Stimulated activated CD4-positive, alpha-beta T cell treated with anti-CD3 and anti-CD28 coated beads, Interleukin-2, amount 100 ng/mL, for 24 hours (primary cell): ENCODE results near the gene MDGA2.
A peak's percentile ranks its signal among the peaks of the same experiment; 100 is the strongest.
"Not testable (repeated sequence)": the region's sequence is repeated elsewhere in the genome, so short reads cannot be mapped to it uniquely, and the experiment has no call there.

Experiments
- DNase-seq, 2 donors: peaks; one replicate each; pipeline ENCODE4 v3.0.0-alpha.2; 2020

MDGA2 gene

DNA sequence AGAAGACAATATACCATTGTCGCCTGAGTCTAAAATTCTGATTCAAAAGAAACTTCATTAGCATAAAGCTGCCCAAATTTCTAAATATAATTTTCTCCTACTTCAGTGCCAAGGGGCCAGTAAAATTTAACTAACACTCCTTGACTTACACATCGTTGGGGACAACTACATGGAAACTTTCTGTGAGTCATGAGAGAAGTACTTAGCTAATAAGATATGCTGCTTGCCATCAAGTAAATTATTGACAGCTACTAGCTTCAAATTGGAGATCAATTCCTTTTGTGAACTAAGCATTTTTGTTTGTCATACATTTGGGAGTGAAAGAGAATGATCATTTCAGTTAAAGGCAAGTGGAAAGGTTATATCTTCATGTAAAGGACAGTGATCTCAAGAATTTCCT, 373.3 kb downstream of the MDGA2 start:
- no peak for DNase-seq

DNA sequence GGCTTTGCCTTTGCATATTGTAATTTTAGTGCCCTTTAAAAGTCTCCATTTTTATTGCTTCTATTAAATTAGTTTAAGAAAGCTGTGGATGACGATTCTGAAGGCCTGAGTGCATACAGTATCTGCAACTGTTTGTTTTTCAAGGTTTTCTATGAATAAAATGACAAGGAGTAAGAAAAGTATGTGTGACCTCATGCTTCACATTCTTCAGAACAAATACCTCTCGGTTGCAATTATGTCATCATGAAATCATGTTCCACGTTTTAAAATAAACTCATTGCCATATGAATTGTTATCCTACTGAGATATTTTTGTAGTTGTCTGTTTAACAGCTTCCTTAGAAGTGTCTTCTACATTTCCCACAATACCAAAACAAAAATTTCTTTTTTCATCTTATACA, 374.6 kb downstream of the MDGA2 start:
- no peak for DNase-seq

DNA sequence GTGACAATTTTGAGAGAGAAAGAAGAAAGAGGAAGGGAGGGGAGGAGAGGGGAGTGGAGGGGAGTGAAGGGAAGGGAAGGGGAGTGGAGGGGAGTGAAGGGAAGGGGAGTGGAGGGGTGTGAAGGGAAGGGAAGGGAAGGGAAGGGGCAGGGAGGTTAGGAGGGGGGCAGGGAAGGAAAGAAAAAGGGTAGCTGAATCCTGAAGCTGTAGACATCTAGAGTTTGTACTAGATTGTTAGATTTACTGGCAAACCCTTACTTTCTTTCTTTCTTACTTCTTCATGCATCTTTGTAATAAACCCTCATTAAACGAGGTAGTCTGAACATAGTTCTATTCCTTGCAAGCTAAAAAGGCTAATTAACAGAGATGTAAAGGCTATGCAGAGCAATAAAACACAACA, 378.0 kb downstream of the MDGA2 start:
- DNase-seq, result no peak

DNA sequence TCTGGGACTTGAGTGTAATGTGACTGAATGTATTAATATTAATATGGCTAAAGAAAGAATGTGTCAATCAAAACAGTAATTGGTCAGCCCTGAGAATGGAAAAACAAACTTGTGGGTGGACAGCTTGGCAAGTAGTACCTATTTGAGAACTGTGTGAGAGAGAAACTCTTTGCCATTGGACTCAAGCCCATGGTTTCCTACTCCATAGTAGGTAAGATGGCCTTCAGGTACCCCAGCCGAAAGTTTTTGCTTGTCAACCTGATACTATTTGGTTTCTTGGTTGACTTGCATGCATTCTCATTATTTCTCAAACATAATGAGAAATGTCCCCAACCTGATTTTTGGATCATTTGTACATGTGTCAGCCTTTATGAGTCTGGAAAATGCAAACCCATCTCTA, 391.1 kb downstream of the MDGA2 start:
- no peak for DNase-seq

DNA sequence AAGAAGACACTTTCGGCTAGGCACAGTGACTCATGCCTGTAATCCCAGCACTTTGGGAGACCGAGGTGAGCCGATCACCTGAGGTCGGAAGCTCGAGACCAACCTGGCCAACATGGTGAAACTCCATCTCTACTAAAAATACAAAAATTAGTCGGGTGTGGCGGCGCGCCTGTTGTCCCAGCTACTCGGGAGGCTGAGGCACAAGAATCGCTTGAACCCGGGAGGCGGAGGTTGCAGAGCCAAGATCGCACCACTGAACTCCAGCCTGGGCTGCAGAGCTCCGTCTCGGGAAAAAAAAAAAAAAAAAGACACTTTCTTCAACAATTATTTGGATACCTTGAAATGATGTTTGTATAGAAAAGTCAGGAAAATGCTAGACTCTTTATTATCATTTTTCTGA, 393.6 kb downstream of the MDGA2 start:
- DNase-seq, result not testable (repeated sequence)

DNA sequence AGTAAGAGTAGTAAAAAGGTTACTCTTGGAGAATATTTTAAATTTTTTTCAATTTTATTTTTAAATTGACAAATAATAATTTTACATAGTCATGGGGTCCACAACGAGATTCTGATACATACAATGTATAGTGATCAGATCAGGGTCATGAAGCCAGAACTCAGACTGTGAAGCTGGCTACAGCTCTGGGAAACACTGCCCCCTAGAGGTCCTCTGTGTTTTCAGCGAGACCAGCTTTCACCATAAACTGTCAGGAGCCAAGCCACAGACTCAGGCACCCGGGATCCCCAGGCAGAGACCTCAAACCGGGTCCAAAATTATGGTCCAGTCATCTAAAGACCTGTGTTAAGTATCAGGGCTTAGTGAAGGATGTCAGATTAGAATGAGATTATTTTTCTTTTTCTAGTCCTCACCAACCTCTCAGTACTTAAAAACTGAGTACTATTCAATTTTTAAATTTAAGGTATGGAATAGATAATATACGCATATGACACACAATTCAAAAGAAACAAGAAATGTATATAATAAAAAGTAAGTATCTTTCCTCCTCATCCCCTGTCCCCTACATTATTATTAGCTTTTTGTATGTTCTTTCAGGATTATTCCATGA, 397.1 kb downstream of the MDGA2 start:
- DNase-seq, result peak; percentile 36 to 43

DNA sequence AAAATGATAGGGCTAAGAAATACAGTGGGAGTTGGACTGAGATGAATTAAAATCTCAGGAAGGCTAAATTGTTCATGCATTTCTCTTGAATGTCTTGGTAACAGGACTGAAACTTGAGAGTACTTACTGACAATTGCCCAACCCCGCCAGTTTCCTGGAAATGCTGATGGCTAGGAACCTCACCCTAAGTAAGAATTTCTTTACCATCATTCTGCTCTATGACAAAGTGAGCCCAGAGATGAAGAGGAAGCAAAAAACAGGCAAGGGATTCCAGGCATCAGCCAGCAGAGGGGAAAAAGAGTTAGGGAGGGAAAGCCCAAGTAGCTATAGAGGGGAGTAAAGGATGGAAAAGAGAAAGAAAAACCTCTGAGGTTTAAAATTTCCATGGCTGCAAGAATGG, 397.7 kb downstream of the MDGA2 start:
- DNase-seq, result no peak

DNA sequence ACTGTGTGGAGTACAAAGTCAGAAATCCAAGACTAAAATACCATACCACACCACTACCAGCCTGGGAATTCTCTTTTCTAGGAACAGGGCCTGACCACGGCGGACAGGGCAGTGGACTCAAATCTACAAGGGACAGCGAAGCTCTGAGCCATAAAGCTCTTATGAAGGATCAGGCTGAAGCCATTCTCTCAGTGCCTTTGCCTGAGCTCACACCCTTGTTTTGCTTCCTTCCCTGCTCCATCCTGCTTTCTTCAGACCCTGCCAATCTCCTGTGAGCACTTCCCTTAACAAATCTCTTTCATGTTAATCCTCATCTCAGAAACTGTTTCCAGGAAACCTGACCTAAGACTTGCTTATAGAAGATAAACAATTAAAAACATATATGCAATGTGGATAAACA, 398.5 kb downstream of the MDGA2 start:
- DNase-seq, result no peak

DNA sequence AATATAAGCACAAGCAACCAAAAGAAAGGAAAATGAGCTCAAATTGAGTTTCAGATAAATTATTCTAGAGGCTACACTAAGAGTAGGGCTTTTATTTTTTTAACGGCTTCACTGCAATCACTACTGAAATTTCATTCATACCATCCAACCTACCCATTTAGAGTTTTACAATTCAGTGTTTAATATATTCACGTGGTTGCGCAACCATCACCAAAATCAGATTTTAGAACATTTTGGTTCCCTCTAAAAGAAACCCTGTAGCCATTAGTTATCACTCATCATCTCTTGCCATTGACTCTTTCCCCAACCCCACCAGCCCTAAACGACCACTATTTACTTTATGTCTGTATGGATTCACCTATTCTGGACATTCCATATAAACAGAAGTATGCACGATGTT, 401.5 kb downstream of the MDGA2 start:
- DNase-seq, result no peak

DNA sequence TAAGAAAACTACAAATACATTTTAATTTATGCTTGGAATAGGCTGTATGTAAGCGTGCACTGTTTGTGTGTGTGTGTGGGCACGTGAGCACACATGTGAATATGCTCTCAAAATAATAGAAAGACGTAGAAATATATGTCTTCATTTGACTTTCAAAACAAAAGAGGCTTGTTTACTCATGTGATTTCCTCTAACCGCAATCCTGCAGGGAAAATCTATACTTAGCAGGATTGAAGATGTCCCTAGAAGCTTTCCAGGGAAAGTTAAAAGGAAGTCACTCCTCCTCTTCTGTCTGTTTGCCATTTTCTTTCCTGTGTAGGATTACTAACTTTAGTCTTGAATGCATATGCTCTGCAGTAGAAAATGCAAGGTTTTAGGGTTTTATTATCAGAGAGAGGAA, 404.7 kb downstream of the MDGA2 start:
- no peak for DNase-seq

DNA sequence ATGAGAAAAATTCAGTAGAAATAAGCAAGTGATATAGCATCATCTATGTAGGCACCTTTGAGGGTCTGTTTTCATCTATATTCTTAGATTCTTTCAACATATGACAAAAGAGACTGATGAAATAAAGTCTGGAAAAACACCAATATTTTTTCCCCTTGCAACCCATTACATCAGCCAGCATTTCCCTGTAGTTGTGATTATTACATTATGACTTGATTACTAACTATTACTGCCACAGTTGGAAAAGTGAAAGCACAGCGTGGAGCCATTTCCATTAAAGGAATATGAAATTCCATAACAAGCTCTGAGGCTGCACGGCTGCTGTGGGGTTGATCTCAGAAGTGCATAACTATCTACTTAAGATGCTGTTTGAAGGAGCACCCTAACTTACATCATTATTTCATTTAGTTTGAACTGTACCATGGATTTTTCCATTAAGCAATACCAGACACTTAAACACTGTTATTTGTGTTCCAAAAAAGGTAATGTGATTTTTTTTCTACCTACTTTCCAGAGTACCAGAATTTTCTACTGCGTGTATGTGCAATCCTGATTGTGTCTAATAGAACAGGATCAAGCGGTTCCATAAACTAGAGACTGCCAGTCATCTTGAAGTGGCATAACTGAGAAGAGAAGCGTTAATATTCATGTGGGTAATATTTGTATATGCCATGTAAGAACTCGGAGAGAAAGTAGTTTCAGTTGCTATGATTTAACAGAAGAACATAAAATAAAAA, 405.5 kb downstream of the MDGA2 start:
- DNase-seq, result no peak

DNA sequence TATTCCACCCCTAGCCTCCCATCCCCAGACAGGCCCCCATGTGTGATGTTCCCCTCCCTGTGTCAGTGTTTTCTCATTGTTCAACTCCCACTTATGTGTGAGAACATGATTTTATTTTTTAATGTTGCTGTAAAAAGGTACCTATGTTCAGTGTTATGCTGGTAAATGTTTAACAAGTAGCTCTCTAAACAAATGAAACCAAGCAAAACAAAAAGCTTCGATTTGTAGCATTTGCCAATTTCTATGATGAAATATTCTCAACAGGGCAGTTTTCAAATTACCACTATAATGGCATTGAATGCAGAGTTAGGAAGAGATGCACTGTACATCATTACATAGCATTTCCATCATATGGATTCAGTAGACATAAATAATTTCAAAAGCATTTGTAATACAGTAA, 410.6 kb downstream of the MDGA2 start:
- DNase-seq, result no peak

DNA sequence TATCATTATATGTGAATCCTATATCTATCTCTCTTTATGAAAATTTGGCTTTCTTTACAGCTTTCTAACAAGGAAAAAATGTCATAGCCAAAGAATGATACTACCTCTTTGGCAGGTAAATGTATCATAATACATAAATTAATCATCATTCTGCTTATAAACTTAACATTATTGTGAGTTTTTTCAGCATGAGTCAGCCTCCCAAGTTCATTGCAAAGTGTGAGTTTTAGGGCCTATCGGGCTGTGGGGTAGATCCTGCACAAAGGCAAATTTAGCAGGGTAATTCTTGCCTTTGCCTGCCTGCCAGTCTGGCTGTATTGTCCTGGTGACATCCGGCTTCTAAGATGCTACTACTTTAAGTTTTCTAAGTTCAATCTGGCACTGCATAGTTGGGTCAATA, 412.6 kb downstream of the MDGA2 start:
- DNase-seq, result no peak

DNA sequence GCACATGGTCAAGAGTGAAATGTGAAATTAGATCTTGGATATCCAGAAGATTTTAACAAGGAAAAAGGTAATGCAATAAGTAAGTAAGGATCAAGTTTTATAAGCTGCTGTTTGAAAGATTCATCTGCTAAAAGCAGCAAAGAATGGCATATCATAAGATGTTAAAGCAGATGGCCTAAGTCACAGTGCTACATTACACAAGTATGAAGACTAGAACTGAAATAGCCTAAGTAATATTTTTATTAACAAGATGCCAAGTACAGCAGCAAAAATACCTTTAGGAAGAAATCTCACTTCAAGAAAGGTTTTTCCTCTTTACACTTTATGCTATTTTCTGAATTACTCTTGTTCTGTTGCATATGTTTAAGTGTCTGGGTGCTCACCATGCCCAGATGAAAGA, 414.1 kb downstream of the MDGA2 start:
- no peak for DNase-seq

DNA sequence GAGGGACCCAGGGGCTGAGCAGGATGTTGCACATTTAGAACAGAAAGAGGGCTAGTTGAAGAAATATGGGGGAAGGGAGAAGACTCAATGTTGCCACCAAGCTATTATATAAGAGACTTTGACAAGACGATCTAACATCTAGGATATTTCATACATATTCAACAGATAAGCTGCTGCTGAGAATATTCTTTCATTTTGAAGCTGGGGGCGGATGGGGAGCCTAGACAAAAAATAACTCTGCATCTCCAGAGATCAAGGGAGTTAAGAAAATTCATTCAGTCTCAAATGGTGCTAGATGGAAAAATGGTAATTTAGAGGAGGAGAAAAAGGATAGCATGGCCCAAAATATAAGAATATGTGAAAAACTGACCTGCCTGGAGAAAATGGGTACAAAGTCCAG, 415.6 kb downstream of the MDGA2 start:
- no peak for DNase-seq

DNA sequence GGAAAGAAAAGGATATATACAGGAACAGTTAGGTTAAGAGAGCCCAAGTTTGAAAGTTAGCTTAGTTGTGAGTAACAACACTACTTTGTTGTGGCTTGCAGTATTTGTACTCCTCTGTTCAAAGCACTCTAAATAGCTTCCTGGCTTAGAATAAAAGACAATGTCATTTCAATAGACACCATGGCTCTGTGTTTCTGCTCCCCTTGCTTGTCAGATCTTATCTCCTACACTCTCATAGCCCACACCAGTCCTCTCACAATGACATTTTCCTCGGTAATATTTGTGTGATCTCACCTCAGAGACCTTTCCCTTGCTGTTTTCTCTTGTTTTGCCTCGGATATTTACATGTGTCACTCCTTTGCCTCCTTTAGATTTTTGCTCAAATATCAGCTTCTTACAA, 418.4 kb downstream of the MDGA2 start:
- DNase-seq, result no peak

DNA sequence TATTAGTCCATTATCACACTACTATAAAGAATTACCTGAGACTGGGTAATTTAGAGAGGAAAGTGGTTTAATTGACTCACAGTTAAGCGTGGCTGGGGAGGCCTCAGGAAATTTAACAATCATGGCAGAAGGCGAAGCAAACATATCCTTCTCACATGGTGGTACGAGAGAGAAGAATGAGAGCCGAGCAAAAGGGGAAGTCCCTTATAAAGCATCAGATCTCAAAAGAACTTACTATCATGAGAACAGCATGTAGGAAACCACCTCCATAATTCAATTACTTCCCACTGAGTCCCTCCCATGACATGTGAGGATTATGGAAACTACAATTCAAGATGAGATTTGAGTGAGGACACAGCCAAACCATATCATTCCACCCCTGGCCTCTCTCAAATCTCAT, 422.6 kb downstream of the MDGA2 start:
- DNase-seq, result no peak

DNA sequence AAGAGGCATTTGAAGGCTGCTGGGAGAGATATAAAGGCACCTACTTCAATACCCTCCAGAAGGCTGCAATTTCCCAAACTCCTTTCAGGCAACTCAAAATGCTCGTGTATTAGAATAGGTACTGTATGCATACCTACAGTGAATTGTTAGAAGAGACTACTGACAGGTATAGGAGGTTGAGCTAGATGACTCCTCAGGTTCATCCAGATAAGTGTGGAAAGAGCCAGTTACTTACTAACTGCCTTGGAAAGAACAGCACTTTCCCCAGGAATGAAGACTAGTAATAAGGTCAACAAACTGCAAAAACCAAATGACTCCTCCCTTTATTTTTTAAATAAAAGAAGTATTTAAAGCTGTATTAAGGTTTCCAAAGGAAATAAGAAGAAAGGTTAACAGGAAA, 429.0 kb downstream of the MDGA2 start:
- DNase-seq, result no peak

DNA sequence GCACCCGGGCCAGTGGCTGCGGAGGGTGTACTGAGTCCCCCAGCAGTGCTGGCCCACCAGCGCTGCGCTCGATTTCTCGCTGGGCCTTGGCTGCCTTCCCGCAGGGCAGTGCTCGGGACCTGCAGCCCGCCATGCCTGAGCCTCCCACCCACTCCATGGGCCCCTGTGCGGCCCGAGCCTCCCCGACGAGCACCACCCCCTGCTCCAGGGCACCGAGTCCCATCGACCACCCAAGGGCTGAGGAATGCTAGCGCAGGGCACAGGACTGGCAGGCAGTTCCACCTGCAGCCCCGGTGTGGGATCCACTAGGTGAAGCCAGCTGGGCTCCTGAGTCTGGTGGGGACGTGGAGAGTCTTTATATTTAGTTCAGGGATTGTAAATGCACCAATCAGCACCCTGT, 432.8 kb downstream of the MDGA2 start:
- DNase-seq, result not testable (repeated sequence)

DNA sequence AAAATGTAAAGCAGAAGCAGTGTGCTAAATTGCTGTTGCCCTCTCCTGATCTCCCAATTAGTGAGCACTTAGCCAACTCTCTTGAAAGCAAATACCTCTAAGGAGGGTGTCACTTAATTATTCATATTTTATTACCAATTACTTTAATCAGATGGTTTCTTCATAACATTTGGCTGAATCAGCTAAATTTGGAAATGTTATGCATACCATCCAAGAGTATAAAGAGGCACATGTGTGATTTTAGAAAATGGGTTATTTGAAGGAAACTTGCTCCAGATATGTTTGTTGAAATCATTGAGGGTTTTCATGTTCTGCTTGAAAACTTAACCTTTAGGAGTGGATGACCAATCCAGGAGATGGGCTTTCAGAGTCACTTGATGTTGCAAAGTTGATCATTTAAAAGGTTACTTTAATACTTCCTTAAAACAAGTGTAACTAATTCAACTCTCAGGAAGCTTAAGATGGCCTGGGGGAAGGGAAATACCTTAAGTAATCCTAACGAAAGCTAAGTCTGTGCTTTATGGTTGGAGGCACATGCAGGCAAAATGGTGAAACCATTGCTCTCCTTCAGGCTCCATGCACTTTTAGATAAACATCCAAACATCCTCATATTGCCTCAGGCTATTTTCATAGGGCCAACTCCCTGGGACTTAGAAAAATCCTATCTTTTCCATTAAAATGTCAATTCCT, 434.5 kb downstream of the MDGA2 start:
- no peak for DNase-seq

DNA sequence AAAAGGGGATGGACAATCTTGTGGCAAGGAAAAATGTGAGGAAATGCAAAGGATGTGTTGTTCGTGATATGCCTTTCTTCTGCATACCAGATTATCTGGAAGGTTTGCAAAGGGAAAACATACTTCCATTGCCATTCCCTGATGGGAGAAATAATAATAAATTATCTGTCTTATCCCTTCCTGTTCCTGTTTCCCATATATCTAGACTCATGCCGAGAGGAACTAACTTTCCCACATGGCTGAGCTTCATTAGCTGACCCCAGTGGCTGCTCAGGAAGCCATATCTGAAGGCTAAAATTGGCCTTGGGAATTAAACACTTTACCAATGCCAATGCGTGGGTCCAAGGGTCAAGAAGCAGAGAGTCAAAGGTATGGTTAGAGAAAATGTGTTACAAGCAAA, 439.8 kb downstream of the MDGA2 start:
- no peak for DNase-seq

DNA sequence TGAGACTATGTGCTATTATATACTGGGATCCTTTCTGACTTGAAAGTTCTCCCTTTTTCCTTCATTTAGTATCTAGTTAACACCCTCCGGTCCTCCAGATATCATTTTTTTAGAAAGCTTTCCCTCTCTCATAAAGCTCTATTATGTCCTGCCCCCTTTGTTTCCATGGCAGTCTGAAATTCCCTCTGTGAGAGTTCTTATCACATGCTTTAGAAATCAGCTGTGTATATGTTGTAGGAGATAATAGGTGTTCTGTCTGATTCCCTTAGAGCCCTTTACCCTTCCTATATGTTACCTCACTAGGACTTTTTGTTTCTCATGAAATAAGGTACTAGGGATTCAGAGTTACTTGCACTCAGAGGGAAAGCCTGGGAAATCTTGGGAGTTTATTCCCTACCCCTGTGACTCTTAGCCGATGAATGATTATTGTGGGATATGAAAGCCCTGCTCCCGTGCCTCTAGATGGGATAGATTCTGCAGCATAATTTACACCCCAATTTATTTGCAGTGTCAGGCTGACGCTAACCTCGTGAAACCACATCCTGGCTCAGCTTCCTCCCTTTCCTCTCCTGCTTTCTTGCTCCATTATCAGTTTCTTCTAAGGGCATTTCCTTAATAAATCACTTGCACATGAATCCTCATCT, 448.4 kb downstream of the MDGA2 start:
- DNase-seq, result no peak

DNA sequence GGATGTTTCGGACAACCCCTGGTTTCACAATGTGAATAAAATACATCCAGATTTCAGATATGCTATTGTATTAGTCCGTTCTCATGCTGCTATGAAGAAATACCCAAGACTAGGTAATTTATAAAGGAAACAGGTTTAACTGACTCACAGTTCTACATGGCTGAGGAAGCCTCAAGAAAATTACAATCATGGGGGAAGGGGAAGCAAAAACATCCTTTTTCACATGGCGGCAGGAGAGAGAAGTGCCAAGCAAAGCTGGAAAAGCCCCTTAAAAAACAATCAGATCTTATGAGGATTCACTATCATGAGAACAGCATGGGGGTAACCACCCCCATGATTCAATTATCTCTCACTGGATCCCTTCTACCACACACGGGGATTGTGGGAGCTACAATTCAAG, 451.7 kb downstream of the MDGA2 start:
- DNase-seq, result no peak

DNA sequence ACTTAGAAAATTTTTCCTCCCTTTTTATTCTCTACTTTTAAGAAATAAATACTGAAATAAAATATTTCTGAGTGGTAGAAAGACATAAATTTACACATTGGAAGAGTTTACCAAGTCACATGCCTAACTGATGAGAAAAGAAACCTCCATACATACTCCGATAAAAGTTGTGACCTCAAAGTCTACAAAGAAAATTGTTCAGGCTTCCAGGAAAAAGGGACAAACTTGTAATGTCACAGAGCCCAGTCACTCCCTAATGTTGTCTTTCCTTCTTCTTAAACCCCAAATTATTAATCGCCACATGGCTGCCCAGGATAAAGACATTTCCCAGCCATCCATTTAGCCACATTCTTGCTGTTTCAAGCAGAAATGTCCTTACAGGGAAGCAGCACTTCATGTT, 455.3 kb downstream of the MDGA2 start:
- no peak for DNase-seq
